Measurements from ENCODE around the gene CPT1A.

GRCh38 chr11:68839911-68840641 is 1.6 kb downstream of the CPT1A start:
- no peak for TF ChIP-seq POLR2A (IDR thresholded peaks at IDR 0.05; ENCODE audit: low read depth, low read length)
- no peak for TF ChIP-seq TAF1 (IDR thresholded peaks at IDR 0.05; ENCODE audit: borderline replicate concordance, low read depth, low read length)
- no peak for TF ChIP-seq POLR2AphosphoS5 (IDR thresholded peaks at IDR 0.05; ENCODE audit: low read depth, low read length)
